Right cardiac atrium (tissue), 5 donors: ENCODE results near the gene PHACTR4. TPM values are rescaled to one million over a fixed set of nuclear protein-coding genes. Genes with fewer than 3 reads are reported as not detected.
A peak's percentile ranks its signal among the peaks of the same experiment; 100 is the strongest.
"Not testable (repeated sequence)": the region's sequence is repeated elsewhere in the genome, so short reads cannot be mapped to it uniquely, and the experiment has no call there.

Experiments used
- ATAC-seq, 2 donors: fragments of 200-7000 bp; cut with Tn5 transposase; one replicate each; pipeline versions ENCODE4 v1.8.0 to v1.9.1; 2020; ENCODE audit warnings: moderate library complexity in 2 of 2, mild to moderate bottlenecking in 1 of 2
- DNase-seq, 3 donors: peaks; one replicate each; pipeline ENCODE4 v3.0.0-alpha.2; 2020
- H3K27ac ChIP-seq: one replicate; pipeline ENCODE4 v1.5.1; 2013; ENCODE audit warnings: mild to moderate bottlenecking, low read length, control low read depth, moderate library complexity
- H3K27me3 ChIP-seq: one replicate; pipeline ENCODE4 v1.6.1; 2013; ENCODE audit not compliant: control insufficient read depth, insufficient read depth
- H3K4me1 ChIP-seq: one replicate; pipeline ENCODE4 v1.6.1; 2013; ENCODE audit warnings: low read length; ENCODE audit not compliant: control insufficient read depth, insufficient read depth
- H3K4me3 ChIP-seq: one replicate; pipeline ENCODE4 v1.5.1; 2013; ENCODE audit warnings: low read length, control low read depth
- H3K9me3 ChIP-seq: one replicate; pipeline ENCODE4 v1.6.1; 2013; ENCODE audit warnings: low read length; ENCODE audit not compliant: control insufficient read depth
- WGBS: extraction: QIAGEN DNeasy Blood & Tissue Kit; methylation state at CpG from one replicate; pipeline ENCODE4 v1.1.7; 2013; 5-methylcytosine and 5-hydroxymethylcytosine counted together
- intact Hi-C, 4 donors: fragments of 100-400 bp; cut with DNase I; formaldehyde crosslinking; loops; one replicate each; pipeline versions ENCODE4 v1.11.0 to v1.14.0; 2022 to 2023
- polyA plus RNA-seq: library from polyadenylated mRNA; stranded (reverse); fragments of 200-250 nt; gene quantifications from one replicate; pipeline ENCODE4 v1.2.3, GENCODE V29; 2013
- total RNA-seq, 4 donors: library from RNA; stranded (reverse); fragmentation: NEBNext Ultra II Directional; extraction: Animal tissue kit (Norgen Biotek cat#: 25700); gene quantifications; one replicate each; pipeline ENCODE4 v1.2.1, GENCODE V29; 2021
- donor health status: healthy with polysubstance abuse.
- donor health status: DM: no; HTN: yes; CAD: no.
- donor health status: DM: no; HTN: no; CAD: no.
- donor health status: DM: no; HTN: yes; CAD: no; lungs with severe emphysema.
- donor health status: DM: yes; HTN: yes; CAD: no.

Gene PHACTR4
- total and polyA plus RNA-seq, 5 donors = 15.9 to 27.4 (median 21.4) TPM

- Histone ChIP-seq H3K27me3 (no peaks in the 10 kb centered on the region), H3K9me3 (no peaks in the 10 kb centered on the region), H3K4me3 (no peak overlapping the region), H3K4me1 (no peaks in the 10 kb centered on the region), H3K27ac (no peak overlapping the region)
- DNase-seq (no peak), ATAC-seq (no peak)
- intact Hi-C loops = no loop called here
- 92% methylated on average over 6 of the region's 6 CpGs for WGBS
Measured at GRCh38 chr1:28428990-28429520, 59.5 kb downstream of the PHACTR4 start.

GRCh38 chr1:28436211-28436769 is 66.8 kb downstream of the PHACTR4 start:
- ATAC-seq (no peak), DNase-seq (no peak)
- no peak overlapping the region for H3K4me3 ChIP-seq
- 98% methylated on average over 2 of the region's 2 CpGs for whole genome bisulfite sequencing
- intact Hi-C loops = no loop called here
- no peak overlapping the region for H3K27ac ChIP-seq
- no peaks in the 10 kb centered on the region for H3K27me3 ChIP-seq
- no peaks in the 10 kb centered on the region for H3K9me3 ChIP-seq
- no peaks in the 10 kb centered on the region for H3K4me1 ChIP-seq

GRCh38 chr1:28437264-28437923 is 67.9 kb downstream of the PHACTR4 start:
- WGBS = 75% methylated on average over 3 of the region's 3 CpGs
- ATAC-seq = peak; percentile 47 to 63
- no peaks in the 10 kb centered on the region for H3K4me1 ChIP-seq
- peak overlapping the region; percentile 80 for H3K27ac ChIP-seq
- no peak overlapping the region for H3K4me3 ChIP-seq
- peak in 1 of 3 donors; percentile 32 for DNase-seq
- no peaks in the 10 kb centered on the region for H3K27me3 ChIP-seq
- intact Hi-C loops = no loop called here
- no peaks in the 10 kb centered on the region for H3K9me3 ChIP-seq

- no peaks in the 10 kb centered on the region for H3K27me3 ChIP-seq
- DNase-seq = peak; percentile 83 to 85 (median 84)
- H3K4me3 ChIP-seq = peak overlapping the region; percentile 42
- intact Hi-C loops = no loop called here
- WGBS = 35% methylated on average over 10 of the region's 10 CpGs
- ATAC-seq = peak; percentile 98
- H3K27ac ChIP-seq = peak overlapping the region; percentile 60
- H3K4me1 ChIP-seq = no peaks in the 10 kb centered on the region
- H3K9me3 ChIP-seq = no peaks in the 10 kb centered on the region
Measured at GRCh38 chr1:28437924-28438699, 68.6 kb downstream of the PHACTR4 start.

GRCh38 chr1:28439320-28439719 is 69.8 kb downstream of the PHACTR4 start:
- Histone ChIP-seq H3K4me1 (no peaks in the 10 kb centered on the region), H3K27ac (no peak overlapping the region), H3K4me3 (peak overlapping the region; percentile 69), H3K27me3 (no peaks in the 10 kb centered on the region), H3K9me3 (no peaks in the 10 kb centered on the region)
- intact Hi-C loops = no loop called here
- DNase-seq (no peak), ATAC-seq (no peak)

- no peak overlapping the region for H3K27ac ChIP-seq
- ATAC-seq = no peak
- no peak overlapping the region for H3K4me3 ChIP-seq
- H3K9me3 ChIP-seq = no peaks in the 10 kb centered on the region
- H3K27me3 ChIP-seq = no peaks in the 10 kb centered on the region
- no peaks in the 10 kb centered on the region for H3K4me1 ChIP-seq
- intact Hi-C loops = no loop called here
- WGBS = 94% methylated on average over 4 of the region's 4 CpGs
- DNase-seq = no peak
Measured at GRCh38 chr1:28441674-28442073, 72.1 kb downstream of the PHACTR4 start.

- 95% methylated on average over 3 of the region's 3 CpGs for WGBS
- Histone ChIP-seq H3K4me3 (no peak overlapping the region), H3K27me3 (no peaks in the 10 kb centered on the region), H3K4me1 (no peaks in the 10 kb centered on the region), H3K27ac (no peak overlapping the region), H3K9me3 (no peaks in the 10 kb centered on the region)
- ATAC-seq = no peak
- intact Hi-C loops = no loop called here
- DNase-seq = no peak
Measured at GRCh38 chr1:28443550-28443949, 74.0 kb downstream of the PHACTR4 start.

- no peaks in the 10 kb centered on the region for H3K27me3 ChIP-seq
Measured at GRCh38 chr1:28447679-28448078, 78.1 kb downstream of the PHACTR4 start.

GRCh38 chr1:28448094-28448611 is 78.6 kb downstream of the PHACTR4 start:
- intact Hi-C loops, DNase-seq, H3K4me1 ChIP-seq, H3K9me3 ChIP-seq, H3K27ac ChIP-seq, H3K4me3 ChIP-seq, ATAC-seq, H3K27me3 ChIP-seq: not testable (repeated sequence)
- WGBS = 80% methylated on average over 8 of the region's 8 CpGs

More at GRCh38 chr1:28447679-28448078, 78.1 kb downstream of the PHACTR4 start:
- no peaks in the 10 kb centered on the region for H3K4me1 ChIP-seq
- no peaks in the 10 kb centered on the region for H3K9me3 ChIP-seq
- DNase-seq (no peak), ATAC-seq (no peak)
- 46% methylated on average over 4 of the region's 4 CpGs for WGBS
- intact Hi-C loops = no loop called here
- no peak overlapping the region for H3K27ac ChIP-seq
- H3K4me3 ChIP-seq = no peak overlapping the region

GRCh38 chr1:28449904-28450303 is 80.4 kb downstream of the PHACTR4 start:
- no peaks in the 10 kb centered on the region for H3K9me3 ChIP-seq
- H3K4me3 ChIP-seq = no peak overlapping the region
- intact Hi-C loops = no loop called here
- H3K4me1 ChIP-seq = no peaks in the 10 kb centered on the region
- H3K27me3 ChIP-seq = no peaks in the 10 kb centered on the region
- WGBS = 67% methylated on average over 1 of the region's 1 CpG
- DNase-seq = no peak
- H3K27ac ChIP-seq = no peak overlapping the region
- peak; percentile 51 to 91 for ATAC-seq

- Histone ChIP-seq H3K9me3 (no peaks in the 10 kb centered on the region), H3K27me3 (no peaks in the 10 kb centered on the region), H3K4me3 (no peak overlapping the region), H3K27ac (no peak overlapping the region), H3K4me1 (peaks cover 1% of the 10 kb centered on the region)
- intact Hi-C loops = no loop called here
- WGBS = 90% methylated on average over 5 of the region's 5 CpGs
- no peak for ATAC-seq
- no peak for DNase-seq
Measured at GRCh38 chr1:28450561-28450960, 81.0 kb downstream of the PHACTR4 start.
